VCaP (cell line): ENCODE data around the gene MINK1.

Source experiments
- H3K27ac ChIP-seq: fragments of 450-650 bp; 2 replicates; pipeline ENCODE4 v1.5.1; 2017
- CTCF ChIP-seq: fragments of 450-650 bp; conservative IDR thresholded peaks from 2 replicates; pipeline ENCODE4 v1.5.1; 2017; ENCODE audit warnings: mild to moderate bottlenecking, moderate library complexity

Gene MINK1

GRCh38 chr17:4839965-4840892 lies 7.1 kb downstream of the MINK1 start:
- no peak for TF ChIP-seq CTCF
- H3K27ac ChIP-seq = no peak overlapping the region

- no peak for TF ChIP-seq CTCF
- no peak overlapping the region for H3K27ac ChIP-seq
Measured at GRCh38 chr17:4840893-4841242, 7.7 kb downstream of the MINK1 start.

GRCh38 chr17:4842376-4842775 lies 9.2 kb downstream of the MINK1 start:
- no peak for TF ChIP-seq CTCF
- no peak overlapping the region for H3K27ac ChIP-seq

- no peak for TF ChIP-seq CTCF
Measured at GRCh38 chr17:4843321-4844000, 10.3 kb downstream of the MINK1 start.

GRCh38 chr17:4845118-4845517 lies 12.0 kb downstream of the MINK1 start:
- no peak overlapping the region for H3K27ac ChIP-seq
- TF ChIP-seq CTCF = no peak

More at GRCh38 chr17:4843321-4844000, 10.3 kb downstream of the MINK1 start:
- no peak overlapping the region for H3K27ac ChIP-seq

- no peak overlapping the region for H3K27ac ChIP-seq
- TF ChIP-seq CTCF = no peak
Measured at GRCh38 chr17:4846635-4847390, 13.7 kb downstream of the MINK1 start.

GRCh38 chr17:4849011-4849536 lies 15.9 kb downstream of the MINK1 start:
- no peak overlapping the region for H3K27ac ChIP-seq
- TF ChIP-seq CTCF = no peak
